HG03457 (cell line): Measurements from ENCODE around the gene CBARP.

ENCODE experiments used
- ATAC-seq: cut with Tn5 transposase; IDR thresholded peaks from one replicate; pipeline ENCODE4 v1.9.1; 2021; ENCODE audit warnings: moderate number of reproducible peaks; ENCODE audit not compliant: unreplicated experiment

The CBARP gene

GRCh38 chr19:1239796-1240737 is 2.3 kb upstream of the CBARP start:
- no peak for ATAC-seq

- no peak for ATAC-seq
Measured at GRCh38 chr19:1239420-1239795, 1.6 kb upstream of the CBARP start.

GRCh38 chr19:1238369-1239303 is 831 bp upstream of the CBARP start:
- no peak for ATAC-seq

- ATAC-seq: no peak
Measured at GRCh38 chr19:1237027-1237659, 662 bp downstream of the CBARP start.

- ATAC-seq: no peak
Measured at GRCh38 chr19:1236576-1236975, 1.2 kb downstream of the CBARP start.

GRCh38 chr19:1235625-1236538 is 1.9 kb downstream of the CBARP start:
- ATAC-seq: no peak

- no peak for ATAC-seq
Measured at GRCh38 chr19:1234955-1235380, 2.8 kb downstream of the CBARP start.

- no peak for ATAC-seq
Measured at GRCh38 chr19:1234051-1234954, 3.5 kb downstream of the CBARP start.

- no peak for ATAC-seq
Measured at GRCh38 chr19:1233115-1233667, 4.6 kb downstream of the CBARP start.

- ATAC-seq: no peak
Measured at GRCh38 chr19:1232652-1233072, 5.1 kb downstream of the CBARP start.

GRCh38 chr19:1231729-1232637 is 5.8 kb downstream of the CBARP start:
- no peak for ATAC-seq

- ATAC-seq: no peak
Measured at GRCh38 chr19:1230783-1231489, 6.9 kb downstream of the CBARP start.

- no peak for ATAC-seq
Measured at GRCh38 chr19:1229924-1230782, 7.7 kb downstream of the CBARP start.

GRCh38 chr19:1229056-1229923 is 8.5 kb downstream of the CBARP start:
- no peak for ATAC-seq
